GM21529 (cell line): ENCODE data around the gene MS4A6E.
"Not testable (repeated sequence)": the region's sequence is repeated elsewhere in the genome, so short reads cannot be mapped to it uniquely, and the experiment has no call there.

Source experiments
- ATAC-seq: cut with Tn5 transposase; IDR thresholded peaks from one replicate; pipeline ENCODE4 v1.9.1; 2021; ENCODE audit not compliant: unreplicated experiment

Gene MS4A6E

GRCh38 chr11:60334005-60334620 is 7.1 kb downstream of the MS4A6E start:
- ATAC-seq = peak; percentile 82

- ATAC-seq = no peak
Observed at GRCh38 chr11:60336767-60337391, 9.8 kb downstream of the MS4A6E start.

GRCh38 chr11:60338053-60338452 is 11.0 kb downstream of the MS4A6E start:
- ATAC-seq = no peak

GRCh38 chr11:60339356-60339755 is 12.3 kb downstream of the MS4A6E start:
- no peak for ATAC-seq

- ATAC-seq = no peak
Observed at GRCh38 chr11:60343094-60343704, 16.1 kb downstream of the MS4A6E start.

GRCh38 chr11:60344146-60344545 is 17.1 kb downstream of the MS4A6E start:
- ATAC-seq = no peak

- peak; percentile 40 for ATAC-seq
Observed at GRCh38 chr11:60345489-60345888, 18.4 kb downstream of the MS4A6E start.

- ATAC-seq = peak; percentile 74
Observed at GRCh38 chr11:60347084-60347797, 20.2 kb downstream of the MS4A6E start.

GRCh38 chr11:60348116-60348515 is 21.1 kb downstream of the MS4A6E start:
- ATAC-seq = no peak

GRCh38 chr11:60349990-60350389 is 22.9 kb downstream of the MS4A6E start:
- ATAC-seq = no peak

GRCh38 chr11:60357771-60358170 is 30.7 kb downstream of the MS4A6E start:
- ATAC-seq = no peak

- no peak for ATAC-seq
Observed at GRCh38 chr11:60360621-60361020, 33.6 kb downstream of the MS4A6E start.

GRCh38 chr11:60362241-60362640 is 35.2 kb downstream of the MS4A6E start:
- ATAC-seq = no peak

GRCh38 chr11:60363542-60364470 is 36.8 kb downstream of the MS4A6E start:
- ATAC-seq = peak; percentile 56

GRCh38 chr11:60366262-60366904 is 39.3 kb downstream of the MS4A6E start:
- not testable (repeated sequence) for ATAC-seq

GRCh38 chr11:60367009-60367408 is 40.0 kb downstream of the MS4A6E start:
- ATAC-seq = peak; percentile 92

- ATAC-seq = no peak
Observed at GRCh38 chr11:60367896-60368295, 40.8 kb downstream of the MS4A6E start.

- ATAC-seq = no peak
Observed at GRCh38 chr11:60370252-60370810, 43.3 kb downstream of the MS4A6E start.

- no peak for ATAC-seq
Observed at GRCh38 chr11:60370811-60371298, 43.8 kb downstream of the MS4A6E start.

GRCh38 chr11:60371386-60371785 is 44.3 kb downstream of the MS4A6E start:
- ATAC-seq = no peak
